ENCODE measurements around the gene ZBTB49. TPM values are rescaled to one million over a fixed set of nuclear protein-coding genes. Genes with fewer than 3 reads are reported as not detected.

Gene ZBTB49
- total and polyA plus RNA-seq, 2 of the 13 experiments (the other 11 are each of a cell fraction or from before 2014, with no cell fraction given), result 3.3 to 4.3 TPM

- TF ChIP-seq, protein P1, sequence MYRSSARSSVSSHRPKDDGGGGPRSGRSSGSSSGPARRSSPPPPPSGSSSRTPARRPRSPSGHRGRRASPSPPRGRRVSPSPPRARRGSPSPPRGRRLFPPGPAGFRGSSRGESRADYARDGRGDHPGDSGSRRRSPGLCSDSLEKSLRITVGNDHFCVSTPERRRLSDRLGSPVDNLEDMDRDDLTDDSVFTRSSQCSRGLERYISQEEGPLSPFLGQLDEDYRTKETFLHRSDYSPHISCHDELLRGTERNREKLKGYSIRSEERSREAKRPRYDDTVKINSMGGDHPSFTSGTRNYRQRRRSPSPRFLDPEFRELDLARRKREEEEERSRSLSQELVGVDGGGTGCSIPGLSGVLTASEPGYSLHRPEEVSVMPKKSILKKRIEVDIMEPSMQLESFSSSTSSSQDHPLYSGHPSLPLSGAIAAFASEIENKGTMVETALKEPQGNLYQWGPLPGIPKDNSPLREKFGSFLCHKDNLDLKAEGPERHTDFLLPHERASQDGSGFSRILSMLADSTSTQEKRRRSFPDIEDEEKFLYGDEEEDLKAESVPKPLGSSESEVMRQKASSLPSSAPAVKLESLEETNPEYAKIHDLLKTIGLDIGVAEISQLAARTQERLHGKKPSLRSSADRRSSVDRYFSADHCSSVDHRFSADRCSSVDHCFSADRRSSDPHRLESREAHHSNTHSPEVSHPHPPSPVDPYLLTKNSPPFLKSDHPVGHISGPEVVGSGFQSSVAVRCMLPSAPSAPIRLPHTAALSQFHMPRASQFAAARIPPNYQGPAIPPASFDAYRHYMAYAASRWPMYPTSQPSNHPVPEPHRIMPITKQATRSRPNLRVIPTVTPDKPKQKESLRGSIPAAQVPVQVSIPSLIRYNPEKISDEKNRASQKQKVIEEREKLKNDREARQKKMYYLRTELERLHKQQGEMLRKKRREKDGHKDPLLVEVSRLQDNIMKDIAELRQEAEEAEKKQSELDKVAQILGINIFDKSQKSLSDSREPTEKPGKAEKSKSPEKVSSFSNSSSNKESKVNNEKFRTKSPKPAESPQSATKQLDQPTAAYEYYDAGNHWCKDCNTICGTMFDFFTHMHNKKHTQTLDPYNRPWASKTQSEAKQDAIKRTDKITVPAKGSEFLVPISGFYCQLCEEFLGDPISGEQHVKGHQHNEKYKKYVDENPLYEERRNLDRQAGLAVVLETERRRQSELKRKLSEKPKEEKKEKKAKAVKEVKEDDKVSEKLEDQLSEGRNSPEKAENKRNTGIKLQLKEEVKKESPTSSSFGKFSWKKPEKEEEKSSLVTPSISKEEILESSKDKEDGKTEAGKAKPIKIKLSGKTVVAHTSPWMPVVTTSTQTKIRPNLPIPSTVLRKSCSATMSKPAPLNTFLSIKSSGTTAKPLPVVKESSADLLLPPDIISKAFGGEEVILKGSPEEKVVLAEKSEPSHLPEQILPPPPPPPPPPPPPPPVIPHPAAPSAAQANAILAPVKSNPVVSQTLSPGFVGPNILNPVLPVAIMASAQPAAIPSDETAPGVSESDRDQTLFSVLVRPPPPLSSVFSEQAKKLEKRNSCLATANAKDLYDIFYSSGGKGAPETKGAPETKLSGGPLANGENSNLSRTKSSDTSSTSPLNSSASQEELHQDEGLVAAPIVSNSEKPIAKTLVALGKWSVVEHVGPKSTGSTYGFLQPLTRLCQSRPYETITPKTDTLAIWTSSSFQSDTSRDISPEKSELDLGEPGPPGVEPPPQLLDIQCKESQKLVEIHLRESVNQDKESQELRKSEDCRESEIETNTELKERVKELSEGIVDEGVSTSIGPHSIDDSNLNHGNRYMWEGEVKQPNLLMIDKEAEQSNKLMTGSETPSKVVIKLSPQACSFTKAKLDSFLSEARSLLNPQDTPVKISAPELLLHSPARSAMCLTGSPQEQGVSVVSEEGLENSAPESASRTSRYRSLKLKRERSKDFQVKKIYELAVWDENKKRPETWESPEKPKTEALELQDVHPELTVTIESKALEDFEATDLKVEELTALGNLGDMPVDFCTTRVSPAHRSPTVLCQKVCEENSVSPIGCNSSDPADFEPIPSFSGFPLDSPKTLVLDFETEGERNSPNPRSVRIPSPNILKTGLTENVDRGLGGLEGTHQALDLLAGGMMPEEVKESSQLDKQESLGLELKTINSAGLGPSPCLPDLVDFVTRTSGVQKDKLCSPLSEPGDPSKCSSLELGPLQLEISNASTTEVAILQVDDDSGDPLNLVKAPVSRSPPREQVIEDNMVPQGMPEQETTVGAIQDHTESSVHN (CRISPR knock-in tag; IDR thresholded peaks at IDR 0.05), result no peak
- no peak for TF ChIP-seq TOPORS (CRISPR knock-in tag; IDR thresholded peaks at IDR 0.05)
- no peak for TF ChIP-seq ZNF274 (CRISPR knock-in tag; IDR thresholded peaks at IDR 0.05)
- TF ChIP-seq ZNF790 (CRISPR knock-in tag; IDR thresholded peaks at IDR 0.05; ENCODE audit: borderline replicate concordance), result no peak
- TF ChIP-seq ZNF205 (CRISPR knock-in tag; IDR thresholded peaks at IDR 0.05), result 0 out of 2 replicates have a peak, but pooled peaks have one; percentile 29
- TF ChIP-seq ZNF549 (CRISPR knock-in tag; IDR thresholded peaks at IDR 0.05), result no peak
Measured at GRCh38 chr4:4334798-4335520, 44.9 kb downstream of the ZBTB49 start (continued).
